Mammary epithelial cell (primary cell): ENCODE measurements around the gene ZCCHC13.

Experiments used
- CTCF ChIP-seq, 2 donors: IDR thresholded peaks in 1 of 2; conservative IDR thresholded peaks in 1 of 2; 2 replicates each; pipeline ENCODE4 v1.5.1; 2011 to 2012; ENCODE audit warnings: inconsistent platforms in 2 of 2, low read length in 2 of 2, mild to moderate bottlenecking in 2 of 2, control low read depth in 1 of 2, low read depth in 1 of 2; ENCODE audit not compliant: insufficient read depth in 1 of 2; ENCODE audit errors: extremely low read depth in 1 of 2
- EZH2 ChIP-seq: IDR thresholded peaks from 2 replicates; pipeline ENCODE4 v1.6.1; 2012; ENCODE audit warnings: low read length, inconsistent platforms, borderline replicate concordance

DNA sequence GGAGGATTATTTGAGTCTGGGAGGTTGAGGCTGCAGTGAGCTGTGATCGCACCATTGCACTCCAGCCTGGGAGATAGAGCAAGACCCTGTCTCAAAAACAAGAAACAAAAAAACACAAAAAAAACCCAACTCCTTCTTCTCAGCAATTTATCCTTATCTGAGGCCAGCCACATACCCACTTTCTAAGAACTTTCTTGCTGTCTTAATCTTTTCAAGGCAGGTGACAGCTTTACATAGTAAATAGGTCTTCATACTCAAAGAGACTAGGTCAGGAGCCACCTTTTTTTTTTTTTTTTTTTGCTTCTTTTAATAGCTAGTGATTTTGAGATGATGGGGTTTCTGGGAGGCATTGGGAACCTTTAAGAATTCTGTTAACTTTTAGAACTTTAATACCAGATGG, 26.1 kb upstream of the ZCCHC13 start:
- TF ChIP-seq CTCF (conservative IDR thresholded peaks at IDR 0.05 in 1 of 2, IDR thresholded peaks at IDR 0.05 in 1 of 2; ENCODE audit: extremely low read depth in 1 of 2, insufficient read depth in 1 of 2, low read depth in 1 of 2, low read length in 2 of 2) (no peak), EZH2 (no peak)
